Measurements from ENCODE around the gene ALS2.

DNA sequence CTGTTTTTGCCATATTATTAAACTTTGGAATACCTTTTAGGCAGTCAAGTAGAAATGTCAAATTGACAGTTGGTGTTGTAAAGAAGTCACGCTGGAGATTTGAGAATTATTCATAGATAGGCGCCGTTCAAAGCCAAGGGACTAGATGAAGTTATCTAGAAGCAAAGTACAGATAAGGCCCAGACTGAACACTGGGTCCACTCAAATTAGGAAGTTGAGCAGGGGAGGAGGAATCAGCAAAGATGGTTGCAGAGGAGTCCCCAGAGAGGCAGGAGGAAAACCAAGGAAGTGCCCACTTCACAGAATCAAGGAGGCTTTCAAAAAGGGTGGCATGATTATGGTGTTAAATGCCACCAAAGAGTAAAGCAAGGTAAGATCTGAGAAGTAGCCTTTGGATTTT lies 9.6 kb upstream of the ALS2 start:
- TF ChIP-seq, protein P1, sequence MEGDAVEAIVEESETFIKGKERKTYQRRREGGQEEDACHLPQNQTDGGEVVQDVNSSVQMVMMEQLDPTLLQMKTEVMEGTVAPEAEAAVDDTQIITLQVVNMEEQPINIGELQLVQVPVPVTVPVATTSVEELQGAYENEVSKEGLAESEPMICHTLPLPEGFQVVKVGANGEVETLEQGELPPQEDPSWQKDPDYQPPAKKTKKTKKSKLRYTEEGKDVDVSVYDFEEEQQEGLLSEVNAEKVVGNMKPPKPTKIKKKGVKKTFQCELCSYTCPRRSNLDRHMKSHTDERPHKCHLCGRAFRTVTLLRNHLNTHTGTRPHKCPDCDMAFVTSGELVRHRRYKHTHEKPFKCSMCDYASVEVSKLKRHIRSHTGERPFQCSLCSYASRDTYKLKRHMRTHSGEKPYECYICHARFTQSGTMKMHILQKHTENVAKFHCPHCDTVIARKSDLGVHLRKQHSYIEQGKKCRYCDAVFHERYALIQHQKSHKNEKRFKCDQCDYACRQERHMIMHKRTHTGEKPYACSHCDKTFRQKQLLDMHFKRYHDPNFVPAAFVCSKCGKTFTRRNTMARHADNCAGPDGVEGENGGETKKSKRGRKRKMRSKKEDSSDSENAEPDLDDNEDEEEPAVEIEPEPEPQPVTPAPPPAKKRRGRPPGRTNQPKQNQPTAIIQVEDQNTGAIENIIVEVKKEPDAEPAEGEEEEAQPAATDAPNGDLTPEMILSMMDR (IDR thresholded peaks at IDR 0.05; ENCODE audit: low read depth, low read length), result no peak
- TF ChIP-seq POLR2A (IDR thresholded peaks at IDR 0.05; ENCODE audit: extremely low read depth, insufficient read length), result no peak

Data from NB4 (cell line).